CD4-positive, alpha-beta T cell treated with Interleukin-12 subunit alpha and Interleukin-12 subunit beta, for 1 hour (primary cell): ENCODE data around the gene AKR1B15.
A peak's percentile ranks its signal among the peaks of the same experiment; 100 is the strongest.
"Not testable (repeated sequence)": the region's sequence is repeated elsewhere in the genome, so short reads cannot be mapped to it uniquely, and the experiment has no call there.

Source experiments
- DNase-seq: peaks from one replicate; pipeline ENCODE4 v3.0.0-alpha.2; 2020

Gene AKR1B15

DNA sequence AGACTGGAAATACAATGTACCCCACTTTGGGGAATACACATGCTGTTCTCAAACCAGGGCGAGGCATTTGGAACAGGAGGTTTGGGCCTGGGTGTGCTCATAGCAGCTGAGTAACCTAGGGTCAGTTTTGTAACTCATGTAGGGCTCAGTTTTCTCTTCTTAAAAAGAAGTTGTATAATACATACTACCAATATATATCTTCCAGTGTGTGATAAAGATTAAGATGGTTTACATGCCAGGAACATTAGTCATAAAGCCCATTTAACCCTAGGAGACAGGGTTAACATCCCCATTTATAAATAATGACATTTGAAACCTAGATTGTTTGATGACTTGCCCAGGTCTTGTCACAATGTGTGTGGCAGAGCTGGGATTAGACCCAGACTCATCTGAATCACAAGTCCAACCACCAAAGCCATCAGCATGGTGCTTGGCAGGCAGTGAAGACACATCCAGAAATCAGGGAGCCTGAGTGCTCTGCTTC lies 15.6 kb upstream of the AKR1B15 start:
- DNase-seq: no peak

DNA sequence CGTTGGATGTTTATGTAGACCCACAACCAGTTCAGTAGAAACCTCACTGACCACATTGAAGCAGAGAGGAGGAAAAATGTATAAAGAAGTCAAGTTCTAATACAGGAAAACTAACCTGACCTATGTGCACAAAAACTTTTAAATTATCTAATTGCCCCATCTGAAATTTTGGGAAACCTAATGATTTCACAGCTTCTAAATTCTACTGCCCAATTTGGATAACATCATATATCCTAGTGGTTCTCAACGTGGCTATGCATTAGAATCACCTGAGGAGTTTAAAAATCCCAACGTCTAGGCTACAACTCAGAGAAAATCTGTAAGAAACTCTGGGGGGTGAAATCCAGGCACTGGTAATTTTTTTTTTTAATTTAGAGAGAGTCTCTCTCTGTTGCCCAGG lies 14.3 kb upstream of the AKR1B15 start:
- DNase-seq: no peak

DNA sequence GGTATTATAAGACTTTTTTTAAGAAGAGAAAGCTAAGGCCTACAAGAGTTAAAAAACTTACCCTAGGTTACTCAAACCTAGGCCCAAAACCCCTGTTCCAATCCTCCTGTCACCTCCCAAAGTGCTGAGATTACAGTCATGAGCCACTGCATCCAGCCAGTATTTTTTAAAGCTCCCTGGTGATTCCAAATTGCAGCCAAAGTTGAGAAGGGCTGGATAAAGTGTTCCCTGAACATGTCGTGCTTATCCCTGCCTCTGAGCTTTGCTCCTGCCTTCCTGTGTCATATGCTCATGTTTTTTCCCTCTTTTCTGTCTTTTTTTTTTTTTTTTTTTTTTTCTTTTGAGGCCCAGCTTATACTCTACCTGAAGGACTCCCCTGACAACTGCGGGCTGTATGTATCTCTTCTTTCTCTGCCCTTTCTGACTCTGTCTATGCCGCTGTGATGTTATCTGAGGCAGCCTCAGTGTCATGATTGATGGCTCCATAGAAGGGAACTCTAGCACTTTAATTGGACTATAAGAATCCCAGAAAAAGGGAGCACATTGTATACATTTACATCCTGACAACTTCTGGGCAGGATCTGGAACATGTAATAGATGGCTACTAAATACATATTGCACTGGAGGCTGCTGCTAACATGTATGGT lies 13.5 kb upstream of the AKR1B15 start:
- no peak for DNase-seq

DNA sequence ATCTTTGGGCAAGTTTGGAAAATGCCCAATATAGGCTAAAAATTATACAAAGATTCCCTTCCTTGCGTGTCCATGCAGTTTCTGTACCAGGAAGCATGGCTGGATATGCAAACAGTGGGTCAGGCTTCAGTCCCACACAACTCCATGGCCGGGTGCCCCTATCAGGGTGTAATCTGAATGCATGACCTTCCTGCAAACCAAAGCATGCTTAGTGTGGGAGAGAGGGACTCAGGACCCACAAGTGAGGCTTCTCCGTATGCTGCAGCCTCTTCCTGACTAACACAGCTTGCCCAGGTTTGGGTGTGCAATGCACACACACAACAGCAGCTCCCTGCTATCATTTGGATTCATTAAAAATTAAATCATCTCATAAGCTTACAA lies 13.0 kb upstream of the AKR1B15 start:
- no peak for DNase-seq

DNA sequence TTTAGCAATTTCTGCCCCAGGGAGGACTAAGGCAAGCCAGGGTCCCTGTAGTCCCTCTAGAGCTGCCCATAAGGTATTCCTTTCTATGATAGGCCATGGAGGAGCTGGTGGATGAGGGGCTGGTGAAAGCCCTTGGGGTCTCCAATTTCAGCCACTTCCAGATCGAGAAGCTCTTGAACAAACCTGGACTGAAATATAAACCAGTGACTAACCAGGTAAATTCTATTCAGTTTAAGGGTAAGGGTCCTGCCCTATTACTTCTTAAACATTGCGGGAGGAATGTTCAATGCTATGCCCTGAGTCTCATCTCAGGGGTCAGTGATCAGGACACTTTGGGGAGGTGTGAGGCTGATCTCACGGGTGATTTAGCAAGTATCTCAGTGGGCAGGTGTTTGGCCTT lies 12.4 kb upstream of the AKR1B15 start:
- not testable (repeated sequence) for DNase-seq

DNA sequence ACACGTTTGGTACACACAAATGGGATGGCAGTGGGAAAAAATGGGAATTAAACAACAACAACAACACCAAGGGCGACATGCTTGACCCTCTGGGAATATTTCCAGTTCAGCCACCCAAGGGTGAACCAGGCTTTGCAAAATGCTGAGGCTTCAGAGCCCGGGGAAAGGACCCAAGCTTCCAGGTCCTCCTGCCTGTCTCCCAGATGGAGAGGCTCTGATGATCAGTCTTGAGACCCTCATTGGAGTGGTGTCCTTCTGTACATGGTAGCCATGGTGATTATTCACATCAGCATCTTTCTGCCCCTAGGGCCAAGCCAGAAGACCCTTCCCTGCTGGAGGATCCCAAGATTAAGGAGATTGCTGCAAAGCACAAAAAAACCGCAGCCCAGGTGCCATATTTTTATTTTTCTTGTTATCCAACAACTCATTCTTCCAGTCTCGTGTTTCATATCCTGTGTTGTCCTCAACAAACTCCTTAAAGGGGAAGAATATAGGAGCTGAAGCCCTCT lies 11.6 kb upstream of the AKR1B15 start:
- DNase-seq: not testable (repeated sequence)

DNA sequence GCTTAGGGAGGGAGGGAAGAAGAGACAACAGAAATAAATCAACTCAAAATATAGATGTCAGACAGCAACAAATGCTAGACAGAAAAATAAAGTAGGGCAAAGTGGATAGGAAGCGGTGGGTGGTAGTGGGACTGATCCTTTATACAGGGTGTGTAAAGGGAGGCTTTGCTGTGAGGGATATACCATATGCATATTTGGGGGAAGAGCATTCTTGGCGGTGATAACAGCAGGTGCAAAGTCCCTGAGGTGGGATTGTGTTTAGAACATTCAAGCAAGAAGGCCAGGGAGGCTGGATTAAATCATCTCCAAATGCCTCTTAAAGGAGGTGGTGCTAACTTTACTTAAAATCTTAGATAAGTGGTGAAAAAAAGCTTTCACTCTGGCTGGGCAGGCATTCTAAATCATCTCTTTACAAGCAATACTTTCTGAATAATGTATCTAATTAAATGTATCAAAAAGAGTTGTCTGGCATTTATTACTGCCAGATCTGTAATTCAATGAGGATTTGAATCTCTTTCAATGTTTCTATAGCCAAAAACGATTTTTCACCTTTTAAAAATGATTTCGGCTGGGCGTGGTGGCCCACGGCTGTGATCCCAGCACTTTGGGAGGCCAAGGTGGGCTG lies 9.4 kb upstream of the AKR1B15 start:
- DNase-seq: no peak

DNA sequence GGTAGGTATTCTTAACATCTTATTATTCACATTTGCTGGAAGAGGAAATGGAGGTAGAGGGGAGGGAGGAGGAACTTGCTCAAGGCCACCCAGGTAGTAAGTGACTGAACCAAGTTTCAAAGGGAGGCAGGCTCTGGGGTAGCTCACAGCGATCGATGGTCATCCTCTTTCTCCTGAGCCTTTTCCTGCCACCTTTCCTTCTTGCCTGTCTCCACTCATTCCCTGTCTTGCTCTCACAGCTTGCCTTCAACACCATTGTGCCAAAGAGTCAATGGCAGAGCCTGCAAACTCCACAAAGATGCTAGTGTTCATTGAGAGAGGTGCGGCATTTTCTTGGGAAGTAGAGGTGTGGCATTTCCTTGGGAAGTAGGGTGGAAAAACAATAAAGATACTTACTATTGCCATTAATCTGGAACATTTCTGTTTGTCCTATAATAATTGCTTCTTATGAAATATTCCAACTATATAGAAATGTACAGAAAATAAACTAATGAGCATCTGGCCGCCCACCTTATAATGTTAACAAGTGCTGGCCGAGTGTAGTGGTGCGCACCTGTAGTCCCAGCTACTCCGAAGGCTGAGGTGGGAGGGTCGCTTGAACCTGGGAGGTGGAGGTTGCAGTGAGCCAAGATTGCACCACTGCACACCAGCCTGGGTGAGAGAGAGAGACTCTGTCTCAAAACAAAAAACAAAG lies 7.3 kb upstream of the AKR1B15 start:
- not testable (repeated sequence) for DNase-seq

DNA sequence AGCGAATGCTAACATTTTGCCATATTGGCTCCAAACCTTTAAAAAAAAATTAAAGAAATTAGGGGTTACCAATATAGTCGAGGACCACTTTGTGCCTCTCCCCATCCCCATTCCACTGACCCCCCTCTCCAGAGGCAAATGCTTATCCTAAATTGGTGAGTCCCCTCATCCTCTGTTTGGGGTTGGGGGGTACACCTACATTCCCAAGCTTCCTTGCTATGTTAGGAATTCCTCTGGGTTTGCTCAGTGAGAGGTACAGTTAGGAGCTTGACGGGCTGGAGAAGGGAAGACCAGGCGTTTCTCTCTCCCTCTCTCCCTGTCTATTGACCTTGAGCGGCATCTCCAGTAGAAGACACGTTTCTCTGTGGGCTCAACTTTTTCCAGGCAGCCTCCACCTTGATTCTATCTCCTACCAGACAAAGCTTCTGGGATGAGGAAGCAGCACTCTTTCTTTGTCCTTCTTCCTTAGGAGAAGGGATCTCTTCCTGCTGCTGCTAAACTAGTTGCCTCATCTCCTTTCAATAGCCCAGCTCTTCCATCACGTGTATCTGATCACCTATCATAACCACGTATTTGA lies 6.6 kb upstream of the AKR1B15 start:
- DNase-seq: no peak

DNA sequence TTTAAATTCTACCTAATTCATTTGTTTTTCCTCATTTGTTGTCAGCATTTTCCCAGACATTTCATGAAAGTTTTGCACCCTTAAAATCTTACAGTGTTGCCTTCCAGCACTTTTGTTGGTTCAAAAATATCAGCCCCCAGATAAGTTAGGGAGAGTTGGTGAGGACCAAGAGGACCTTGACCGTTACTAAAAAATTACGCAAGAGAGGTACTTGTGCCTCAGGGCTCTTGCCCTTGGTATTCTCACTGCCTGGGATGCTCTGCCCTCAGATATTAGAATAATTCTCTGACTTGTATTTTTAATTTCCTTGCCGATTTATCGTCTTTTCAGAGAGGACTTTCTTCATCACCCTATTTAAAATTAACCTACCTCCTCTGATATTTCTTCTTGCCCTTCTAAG lies 3.5 kb upstream of the AKR1B15 start:
- DNase-seq: no peak

DNA sequence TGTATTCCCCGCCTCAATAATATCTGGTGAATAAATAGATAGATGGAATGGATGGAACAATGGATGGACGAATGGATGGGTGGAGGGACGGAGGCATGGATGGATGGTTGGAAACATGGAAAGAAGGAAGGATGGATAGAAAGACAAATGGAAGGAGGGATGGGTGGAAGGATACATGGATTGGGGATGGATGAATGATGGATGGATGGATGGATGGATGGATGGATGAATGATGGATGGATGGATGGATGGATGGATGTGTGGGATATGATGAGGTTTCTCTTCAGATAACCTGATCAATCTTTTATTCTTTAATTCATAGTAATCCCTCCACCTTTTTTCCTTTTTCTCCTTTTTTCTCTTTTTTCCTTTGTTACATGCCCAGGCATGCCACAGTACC lies 3.0 kb upstream of the AKR1B15 start:
- DNase-seq: no peak

DNA sequence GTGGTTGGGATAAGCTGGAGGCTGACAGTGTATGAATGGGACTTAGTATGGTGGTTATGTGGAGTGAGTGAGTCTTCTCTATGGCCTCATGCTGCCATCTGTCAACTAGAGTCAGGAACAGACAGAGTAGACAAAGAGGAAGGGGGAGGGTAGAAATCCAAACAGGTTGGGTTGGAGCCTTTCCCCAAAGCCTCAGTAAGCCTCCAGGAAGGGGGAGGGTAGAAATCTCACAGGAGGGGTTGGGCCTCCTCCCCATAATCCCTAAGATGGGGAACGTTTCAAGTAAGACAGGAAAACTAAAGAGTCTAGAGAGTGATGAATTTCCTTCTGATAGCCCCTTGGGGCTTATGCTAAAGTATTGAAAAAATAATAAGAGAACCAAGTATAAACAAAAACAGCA lies 2.0 kb upstream of the AKR1B15 start:
- no peak for DNase-seq

DNA sequence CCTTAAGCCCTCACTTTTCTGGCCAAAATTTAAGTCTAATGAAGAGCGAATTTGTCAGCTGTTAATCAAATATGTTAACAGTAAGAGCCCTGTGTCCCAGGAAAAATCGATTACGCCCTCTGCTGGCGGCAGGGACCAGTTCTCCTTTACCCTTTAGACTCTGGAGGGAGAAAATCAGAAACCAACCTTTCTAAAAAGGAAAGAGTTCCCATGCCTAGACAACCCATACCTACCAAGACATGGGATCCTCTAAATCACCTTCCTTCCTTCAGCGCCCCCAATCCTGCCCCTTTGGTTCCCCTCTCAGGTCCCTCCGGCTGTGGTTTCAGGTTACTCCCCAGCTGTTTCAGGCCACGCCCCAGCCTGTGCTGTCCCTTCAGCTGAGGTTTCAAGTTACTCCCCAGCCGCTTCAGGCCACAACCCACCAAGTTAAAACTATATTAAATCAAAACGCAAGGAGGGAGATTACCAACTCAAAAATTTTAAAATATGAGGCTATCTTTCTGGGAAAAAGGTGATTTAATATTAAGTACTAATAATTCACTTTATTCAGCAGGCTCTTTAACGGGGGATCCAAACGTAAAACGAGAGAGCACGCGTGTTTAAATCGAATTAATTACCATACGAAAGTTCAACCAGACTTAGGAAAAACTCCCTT lies 1.4 kb upstream of the AKR1B15 start:
- DNase-seq: peak; percentile 60

DNA sequence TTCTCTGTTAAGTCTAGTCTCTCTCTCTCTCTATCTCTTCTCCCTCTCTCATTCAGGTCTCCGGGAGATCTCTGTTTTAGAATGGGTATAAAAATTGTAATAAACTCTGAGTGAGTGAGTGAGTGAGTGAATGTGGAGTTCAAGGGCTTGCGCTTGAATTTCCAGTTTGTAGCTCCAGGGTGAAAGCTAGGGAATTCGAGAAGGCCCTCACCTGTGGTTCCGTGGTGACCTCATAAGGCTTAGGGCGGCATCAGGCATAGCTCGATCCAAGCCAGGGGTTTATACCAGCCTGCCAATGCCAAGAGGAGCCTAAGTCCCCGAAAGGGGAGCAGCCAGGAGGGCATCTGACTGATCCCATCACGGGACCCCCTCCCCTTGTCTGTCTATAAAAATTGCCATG lies 456 bp downstream of the AKR1B15 start:
- no peak for DNase-seq

DNA sequence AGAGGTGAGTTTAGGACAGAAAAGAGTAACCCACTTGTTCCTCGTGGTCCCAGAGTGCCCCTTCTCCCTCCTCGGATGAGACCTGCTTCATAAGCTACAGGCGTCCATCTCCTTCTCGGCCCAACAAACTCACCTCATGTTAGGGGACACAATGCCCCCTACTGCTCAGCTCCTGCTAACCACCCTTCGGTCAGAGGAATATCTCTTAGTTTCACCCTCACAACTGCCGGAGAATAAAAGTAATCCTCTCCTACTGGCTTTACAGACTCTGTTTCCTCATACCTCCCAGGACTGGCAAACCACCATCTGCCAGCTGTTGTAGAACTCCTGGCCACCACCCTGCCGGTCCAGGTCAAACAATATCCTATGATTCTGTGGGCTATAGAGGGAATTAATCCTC lies 3.2 kb downstream of the AKR1B15 start:
- no peak for DNase-seq

DNA sequence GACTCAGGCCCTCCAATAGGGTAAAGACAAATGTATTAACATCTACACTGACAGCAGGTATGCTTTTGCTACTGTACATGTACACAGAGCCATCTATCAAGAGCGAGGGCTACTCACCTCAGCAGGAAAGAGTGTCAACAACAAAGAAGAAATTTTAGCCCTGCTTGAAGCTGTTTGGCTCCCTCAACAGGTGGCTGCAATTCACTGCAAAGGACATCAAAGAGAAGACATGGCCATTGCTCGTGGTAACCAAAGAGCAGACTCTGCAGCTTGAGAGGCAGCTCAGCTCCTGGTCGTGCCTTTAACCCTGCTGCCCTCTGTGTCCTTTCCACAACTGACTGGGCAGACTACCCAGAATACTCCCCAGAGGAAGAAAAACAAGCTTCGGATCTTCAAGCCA lies 5.1 kb downstream of the AKR1B15 start:
- DNase-seq: no peak

DNA sequence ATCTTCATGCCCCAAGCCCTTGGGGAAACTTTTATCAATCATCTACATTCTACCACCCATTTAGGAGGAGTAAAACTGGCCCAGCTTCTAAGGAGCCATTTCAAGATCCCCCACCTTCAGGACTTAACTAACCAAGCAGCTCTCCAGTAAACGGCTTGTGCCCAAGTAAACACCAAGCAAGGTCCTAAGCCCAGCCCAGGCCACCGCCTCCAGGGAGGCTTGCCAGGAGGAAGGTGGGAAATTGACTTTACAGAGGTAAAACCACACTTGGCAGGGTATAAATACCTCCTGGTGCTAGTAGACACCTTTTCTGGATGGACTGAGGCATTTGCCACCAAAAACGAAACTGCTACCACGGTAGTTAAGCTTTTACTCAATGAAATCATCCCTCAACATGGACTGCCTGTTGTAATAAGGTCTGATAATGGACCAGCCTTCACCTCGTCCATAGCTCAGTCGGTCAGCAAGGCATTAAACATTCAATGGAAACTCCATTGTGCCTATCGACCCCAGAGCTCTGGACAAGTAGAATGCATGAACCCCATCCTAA lies 5.6 kb downstream of the AKR1B15 start:
- no peak for DNase-seq

DNA sequence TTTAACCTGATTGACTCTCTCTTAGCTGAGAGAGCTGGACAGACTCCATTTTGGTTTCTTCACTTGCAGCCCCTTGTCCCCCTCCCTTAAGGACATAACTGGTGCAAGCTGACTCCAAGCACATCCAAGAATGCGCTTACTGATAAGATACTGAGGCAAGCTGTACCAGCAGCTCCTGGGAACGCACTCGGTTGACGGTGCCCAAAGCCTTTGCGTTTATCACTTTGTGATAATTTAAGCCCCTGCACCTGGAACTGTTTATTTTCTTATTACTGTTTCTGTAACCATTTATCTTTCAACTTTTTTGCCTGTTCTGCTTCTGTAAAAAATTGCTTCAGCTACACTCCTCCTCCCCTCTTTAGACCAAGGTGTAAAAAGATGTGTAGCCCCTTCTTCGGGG lies 8.5 kb downstream of the AKR1B15 start:
- no peak for DNase-seq

DNA sequence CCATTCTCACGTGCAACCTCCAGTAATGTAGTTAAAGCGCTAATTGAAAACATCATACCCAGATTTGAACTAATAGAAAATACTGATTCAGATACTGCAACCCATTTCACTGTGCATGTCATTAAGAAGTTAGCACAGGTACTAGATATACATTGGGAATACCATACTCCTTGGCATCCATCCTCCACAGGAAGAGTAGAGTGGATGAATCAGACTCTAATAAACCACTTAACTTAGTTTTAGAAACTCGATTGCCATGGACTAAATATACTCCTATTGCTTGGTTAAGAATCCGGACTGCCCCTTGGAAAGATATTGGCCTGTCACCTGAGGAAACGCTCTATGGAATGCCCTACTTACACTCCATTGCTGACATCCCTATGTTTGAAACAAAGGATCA lies 9.5 kb downstream of the AKR1B15 start:
- DNase-seq: no peak

DNA sequence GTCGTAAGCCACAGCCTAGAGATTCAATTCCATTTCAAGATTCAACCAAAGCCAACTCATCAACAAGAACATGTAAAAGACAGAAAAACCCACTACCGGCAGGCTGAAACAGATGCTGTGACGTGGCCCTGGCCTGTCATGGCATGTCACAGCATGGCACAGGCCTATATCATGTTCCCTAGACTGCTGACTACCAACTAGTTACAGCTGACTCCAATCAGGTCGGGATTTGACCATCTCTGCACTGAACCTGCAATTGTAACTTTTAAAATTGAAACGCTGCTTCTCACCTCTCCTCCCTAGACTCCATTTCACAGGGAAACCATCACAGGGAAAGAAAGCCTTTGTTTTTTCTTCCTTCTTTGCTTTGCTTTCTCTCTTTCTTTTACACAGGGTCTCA lies 12.7 kb downstream of the AKR1B15 start:
- not testable (repeated sequence) for DNase-seq

DNA sequence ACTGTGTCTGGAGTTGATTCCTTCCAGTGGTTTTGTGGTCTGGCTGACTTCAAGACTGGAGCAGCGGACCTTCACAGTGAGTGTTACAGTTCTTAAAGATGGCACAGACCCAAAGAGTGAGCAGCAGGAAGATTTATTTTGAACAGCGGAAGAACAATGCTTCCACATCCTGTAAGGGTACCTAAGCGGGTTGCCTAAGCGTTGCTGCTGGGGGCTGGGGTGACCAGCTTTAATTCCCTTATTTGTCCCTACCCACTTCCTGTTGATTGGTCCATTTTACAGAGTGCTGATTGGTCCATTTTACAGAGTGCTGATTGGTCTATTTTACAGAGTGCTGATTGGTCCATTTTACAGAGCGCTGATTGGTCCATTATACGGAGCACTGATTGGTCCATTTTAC lies 13.2 kb downstream of the AKR1B15 start:
- DNase-seq: peak; percentile 2

DNA sequence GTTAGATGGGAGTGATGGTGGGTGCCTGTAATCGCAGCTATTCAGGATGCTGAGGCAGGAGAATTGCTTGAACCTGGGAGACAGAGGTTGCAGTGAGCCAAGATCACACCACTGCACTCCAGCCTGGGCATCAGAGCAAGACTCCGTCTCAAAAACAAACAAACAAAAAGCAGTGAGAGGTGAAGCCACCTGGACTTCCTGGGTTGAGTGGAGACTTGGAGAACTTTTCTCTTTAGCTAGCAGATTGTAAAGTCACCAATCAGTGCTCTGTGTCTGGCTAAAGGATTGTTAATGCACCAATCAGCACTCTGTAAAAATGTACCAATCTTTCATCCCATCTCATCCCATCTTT lies 14.5 kb downstream of the AKR1B15 start:
- DNase-seq: not testable (repeated sequence)

DNA sequence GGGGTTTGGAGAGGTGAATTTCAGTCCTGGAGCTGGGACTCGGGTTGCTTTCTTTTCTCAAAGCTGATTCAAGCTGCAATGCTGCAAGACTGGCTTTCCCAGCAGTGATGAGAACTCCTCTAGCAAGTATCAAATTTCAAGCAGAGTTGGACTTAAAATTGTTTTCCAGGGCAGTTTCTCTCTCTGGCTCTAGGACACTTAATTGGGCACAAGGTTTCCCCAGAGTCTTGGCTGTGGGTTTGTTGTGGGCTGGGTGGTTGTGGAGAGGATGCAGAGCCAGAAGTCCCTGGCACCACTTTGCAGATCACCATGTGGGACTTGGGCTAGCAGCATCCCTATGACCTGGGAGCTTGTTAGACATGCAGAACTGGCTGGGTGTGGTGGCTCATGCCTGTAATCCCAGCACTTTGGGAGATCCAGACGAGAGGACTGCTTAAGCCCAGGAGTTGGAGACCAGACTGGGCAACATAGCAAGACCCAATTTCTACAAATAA lies 16.8 kb downstream of the AKR1B15 start:
- no peak for DNase-seq
